Heart right ventricle (tissue), 16 donors: ENCODE results near the gene SFXN2. TPM values are rescaled to one million over a fixed set of nuclear protein-coding genes. Genes with fewer than 3 reads are reported as not detected.

Source experiments
- ATAC-seq, 8 donors: fragments of 200-7000 bp; cut with Tn5 transposase; one replicate each; pipeline ENCODE4 v1.9.1; 2020; ENCODE audit warnings: mild to moderate bottlenecking in 8 of 8, moderate library complexity in 8 of 8, moderate number of reproducible peaks in 1 of 8
- DNase-seq, 2 donors: peaks; one replicate each; pipeline ENCODE4 v3.0.0-alpha.2; 2020
- H3K27ac ChIP-seq, 10 donors: fragments of 200-600 bp; sonication (generic) in 2 of 10; one replicate each; pipeline versions ENCODE4 v1.5.0 to v1.8.0; 2020 to 2022; ENCODE audit warnings: mild to moderate bottlenecking in 3 of 10
- H3K27me3 ChIP-seq, 7 donors: fragments of 200-600 bp; one replicate each; pipeline ENCODE4 v1.8.0; 2021 to 2022; ENCODE audit warnings: mild to moderate bottlenecking in 2 of 7
- H3K36me3 ChIP-seq, 9 donors: fragments of 200-600 bp; sonication (generic) in 1 of 9; one replicate each; pipeline versions ENCODE4 v1.5.0 to v1.8.0; 2020 to 2022; ENCODE audit warnings: mild to moderate bottlenecking in 2 of 9
- H3K4me1 ChIP-seq, 9 donors: fragments of 200-600 bp; sonication (generic) in 1 of 9; one replicate each; pipeline versions ENCODE4 v1.5.0 to v1.8.0; 2020 to 2022; ENCODE audit warnings: mild to moderate bottlenecking in 4 of 9
- H3K4me3 ChIP-seq, 10 donors: fragments of 200-600 bp; sonication (generic) in 2 of 10; one replicate each; pipeline versions ENCODE4 v1.5.0 to v1.8.0; 2020 to 2022; ENCODE audit warnings: mild to moderate bottlenecking in 7 of 10, moderate library complexity in 2 of 10
- H3K9me3 ChIP-seq, 11 donors: fragments of 200-600 bp in 10 of 11; sonication (generic) in 2 of 11; one replicate each; pipeline versions ENCODE4 v1.5.0 to v1.8.0; 2013 to 2022; ENCODE audit warnings: mild to moderate bottlenecking in 2 of 11, control low read depth in 1 of 11, moderate library complexity in 1 of 11
- CTCF ChIP-seq, 9 donors: fragments of 200-600 bp; sonication (generic) in 2 of 9; IDR thresholded peaks; one replicate each; pipeline versions ENCODE4 v1.5.0 to v1.8.0; 2021 to 2022; ENCODE audit warnings: antibody characterized with exemption in 9 of 9, mild to moderate bottlenecking in 5 of 9, moderate library complexity in 1 of 9
- WGBS, 2 donors: extraction: QIAGEN DNeasy Blood & Tissue Kit; methylation state at CpG; one replicate each; pipeline ENCODE4 v1.1.7; 2013; ENCODE audit warnings: inconsistent platforms in 1 of 2; 5-methylcytosine and 5-hydroxymethylcytosine counted together
- intact Hi-C, 10 donors: fragments of 100-400 bp; cut with DNase I; formaldehyde crosslinking; loops; one replicate each; pipeline versions ENCODE4 v1.11.1 to v1.14.2; 2022
- polyA plus RNA-seq, 2 donors: library from polyadenylated mRNA; stranded (reverse); fragments of 200-250 nt; gene quantifications; one replicate each; pipeline ENCODE4 v1.2.3, GENCODE V29; 2013
- total RNA-seq, 10 donors: library from RNA; stranded (reverse); fragmentation: NEBNext Ultra II Directional in 3 of 10; extraction: Animal tissue kit (Norgen Biotek cat#: 25700) in 3 of 10; gene quantifications; one replicate each; pipeline versions ENCODE4 v1.2.1 to v1.2.4, GENCODE V29; 2021 to 2023
- donor health status: Arrhythmogenic right ventricular cardiomyopathy.
- donor health status: ischemic (EF 13 %, LVEDD 7.1; RV severe dilation, severe dysfunction).
- donor health status: healthy with polysubstance abuse.
- donor health status: DM: no; HTN: yes; CAD: no.
- donor health status: DM: no; HTN: no; CAD: no.
- donor health status: ischemic (EF 25% LVEDD 6.9; RV normal size, moderate dysfunction).
- donor health status: ischemic (EF 25% LVEDD 5.7; RV mildly dilated, moderate dysfunction).
- donor health status: healthy.
- donor health status: DM: yes; HTN: yes; CAD: no.
- donor health status: Ischemic cardiomyopathy.
- donor health status: ischemic (EF 35%, LVEDD 5.7; RV mildly dilated, moderate dysfunction).
- donor health status: nonischemic (EF 11% LVEDD 7.7; RV severe dilation, severe dysfunction).
- donor health status: DM: yes; HTN: yes; CAD: no.
- donor health status: PGD.
- donor health status: ischemic (EF 29% LVEDD 5.4; RV normal size, mild dysfunction).
- donor health status: nonischemic (EF 23%, LVEDD 6.1; RV moderate dilation, normal function).

Gene SFXN2
- total and polyA plus RNA-seq, 12 donors: 0.89 to 4.5 (median 2.5) TPM

DNA sequence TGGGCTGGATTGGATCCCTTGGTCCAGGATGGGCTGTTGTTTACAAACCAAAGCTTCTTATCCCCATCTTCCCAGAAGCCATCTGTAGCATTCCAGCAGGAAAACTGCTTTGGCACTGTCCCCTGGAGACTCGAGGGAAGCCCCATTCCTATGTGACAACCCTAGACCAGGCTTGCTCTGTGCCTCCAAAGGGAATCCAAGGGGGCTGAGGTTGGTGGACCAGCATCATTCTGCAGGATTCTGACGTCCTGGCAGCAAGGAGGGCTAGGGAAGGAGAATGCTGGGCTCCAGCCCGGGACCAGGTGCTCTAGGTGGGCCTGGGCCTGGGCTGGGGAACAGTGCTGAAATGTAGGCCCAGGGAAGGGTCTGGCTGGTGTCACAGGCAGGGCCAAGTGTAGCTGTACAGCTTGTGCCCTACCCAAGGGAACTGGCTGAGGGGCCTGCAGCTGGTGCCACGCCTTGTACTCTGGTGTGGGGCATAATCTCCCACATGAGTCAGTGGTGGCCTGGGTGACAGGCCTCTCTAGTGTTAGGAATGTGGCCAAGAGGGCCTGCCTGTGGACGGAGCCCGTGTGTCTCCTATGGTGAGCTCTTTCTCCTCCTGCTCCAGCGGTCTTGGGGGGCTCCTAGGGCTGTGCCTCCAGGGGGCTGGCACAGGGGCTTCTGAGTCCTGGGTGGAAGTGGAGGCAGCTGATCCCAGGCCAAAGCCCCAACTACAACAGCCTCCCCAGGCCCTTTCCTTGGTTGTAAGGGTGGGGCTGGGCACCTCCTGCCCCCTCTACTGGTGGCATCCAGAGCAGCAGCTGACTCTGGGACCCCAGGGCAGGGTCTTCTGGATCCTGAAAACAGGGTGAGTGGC is 45.0 kb upstream of the SFXN2 start:
- H3K36me3 ChIP-seq: no peaks in the 10 kb centered on the region
- ATAC-seq (peak; percentile 40 to 91 (median 68)), DNase-seq (peak; percentile 56 to 62)
- 65 to 67% methylated on average over 6 to 7 of the region's 7 CpGs for WGBS, 2 donors
- H3K9me3 ChIP-seq: no peaks in the 10 kb centered on the region
- peak in 6 of 9 donors; percentile 17 to 67 (median 48) for TF ChIP-seq CTCF (IDR thresholded peaks at IDR 0.05)
- intact Hi-C loops: no loop called here
- no peak overlapping the region for H3K4me3 ChIP-seq
- H3K27me3 ChIP-seq: no peaks in the 10 kb centered on the region
- H3K27ac ChIP-seq: peak overlapping the region; percentile 64 to 87 (median 70)
- H3K4me1 ChIP-seq: peaks cover 13 to 58% (median 40%) of the 10 kb centered on the region in 9 donors

GRCh38 chr10:102670065-102670670 is 44.3 kb upstream of the SFXN2 start:
- Histone ChIP-seq H3K4me1 (peaks cover 13 to 65% (median 47%) of the 10 kb centered on the region in 9 donors), H3K27me3 (no peaks in the 10 kb centered on the region), H3K4me3 (no peak overlapping the region), H3K36me3 (no peaks in the 10 kb centered on the region), H3K9me3 (no peaks in the 10 kb centered on the region), H3K27ac (peak overlapping the region; percentile 64 to 86 (median 68))
- DNase-seq (no peak), ATAC-seq (no peak)
- no peak for TF ChIP-seq CTCF (IDR thresholded peaks at IDR 0.05)
- intact Hi-C loops: no loop called here
- 92 to 94% methylated on average over 9 of the region's 9 CpGs for WGBS, 2 donors

GRCh38 chr10:102670871-102671434 is 43.5 kb upstream of the SFXN2 start:
- peak overlapping the region in 2 of 10 donors; percentile 27 to 30 for H3K27ac ChIP-seq

More at GRCh38 chr10:102670871-102671434, 43.5 kb upstream of the SFXN2 start:
- Histone ChIP-seq H3K4me1 (peaks cover 16 to 73% (median 53%) of the 10 kb centered on the region in 9 donors), H3K4me3 (no peak overlapping the region), H3K9me3 (no peaks in the 10 kb centered on the region), H3K36me3 (no peaks in the 10 kb centered on the region), H3K27me3 (no peaks in the 10 kb centered on the region)
- no peak for DNase-seq
- no peak for ATAC-seq
- WGBS, 2 donors: 49 to 52% methylated on average over 6 of the region's 6 CpGs
- TF ChIP-seq CTCF (IDR thresholded peaks at IDR 0.05): no peak
- intact Hi-C loops: no loop called here
